HEK293 (cell line): ENCODE results near the gene ASCL2.
A peak's percentile ranks its signal among the peaks of the same experiment; 100 is the strongest.

Experiments used
- CTCF ChIA-PET: fragments of 350-600 bp; formaldehyde crosslinking; extraction: SDS; loops from one replicate; lab custom pipeline; 2021; ENCODE audit warnings: antibody characterized with exemption; lab: Yijun Ruan, JAX
- POLR2A ChIA-PET: fragments of 300-600 bp; formaldehyde crosslinking; extraction: SDS; loops from one replicate; lab custom pipeline; 2020; ENCODE audit warnings: antibody characterized with exemption, inconsistent platforms; lab: Yijun Ruan, JAX
- H3K27ac ChIP-seq: fragments of 200-500 bp; sonication (Bioruptor generic); 2 replicates; pipeline ENCODE4 v1.5.1; 2014; ENCODE audit warnings: low read depth, low read length, control low read depth, inconsistent platforms; ENCODE audit errors: extremely low read depth
- H3K36me3 ChIP-seq, 2 experiments: fragments of 200-500 bp in 1 of 2; sonication (Bioruptor generic) in 1 of 2; 1 replicate in 1 of 2; 2 replicates in 1 of 2; pipeline ENCODE4 v1.5.1; 2014 to 2017; ENCODE audit warnings: inconsistent platforms in 2 of 2, low read length in 2 of 2; ENCODE audit not compliant: control insufficient read depth in 2 of 2, insufficient read depth in 1 of 2
- H3K4me1 ChIP-seq: fragments of 200-500 bp; sonication (Bioruptor generic); 2 replicates; pipeline ENCODE4 v1.5.1; 2014; ENCODE audit warnings: mild to moderate bottlenecking, low read length, inconsistent platforms; ENCODE audit not compliant: control insufficient read depth, insufficient read depth
- H3K4me3 ChIP-seq: 2 replicates; pipeline ENCODE4 v1.5.1; 2011; ENCODE audit warnings: low read depth, mild to moderate bottlenecking, control low read depth, low read length, moderate library complexity
- H3K9me3 ChIP-seq: fragments of 200-500 bp; sonication (Bioruptor generic); 2 replicates; pipeline ENCODE4 v1.5.1; 2014; ENCODE audit warnings: low read depth, low read length, inconsistent platforms; ENCODE audit not compliant: control insufficient read depth, insufficient read depth
- GLIS1 ChIP-seq: fragments of 450-650 bp; formaldehyde crosslinking; IDR thresholded peaks from 2 replicates; pipeline ENCODE4 v1.5.1; 2016; ENCODE audit warnings: missing biosample characterization, missing genetic modification characterization
- IKZF3 ChIP-seq: fragments of 450-650 bp; IDR thresholded peaks from 2 replicates; pipeline ENCODE4 v1.5.0; 2018; ENCODE audit warnings: missing biosample characterization, mild to moderate bottlenecking, missing genetic modification characterization, moderate library complexity
- ZBTB17 ChIP-seq: fragments of 450-650 bp; formaldehyde crosslinking; IDR thresholded peaks from 2 replicates; pipeline ENCODE4 v1.5.1; 2016; ENCODE audit warnings: missing biosample characterization, missing genetic modification characterization
- ZBTB21 ChIP-seq: fragments of 450-650 bp; formaldehyde crosslinking; IDR thresholded peaks from 2 replicates; pipeline ENCODE4 v1.5.1; 2017; ENCODE audit warnings: missing biosample characterization, missing genetic modification characterization
- ZBTB48 ChIP-seq: fragments of 450-650 bp; formaldehyde crosslinking; IDR thresholded peaks from 2 replicates; pipeline ENCODE4 v1.5.1; 2016; ENCODE audit warnings: missing biosample characterization, missing genetic modification characterization
- ZNF174 ChIP-seq: fragments of 450-650 bp; formaldehyde crosslinking; IDR thresholded peaks from 2 replicates; pipeline ENCODE4 v1.5.0; 2017; ENCODE audit warnings: missing biosample characterization, mild to moderate bottlenecking, missing genetic modification characterization
- ZNF202 ChIP-seq: fragments of 450-650 bp; formaldehyde crosslinking; IDR thresholded peaks from 2 replicates; pipeline ENCODE4 v1.5.1; 2016; ENCODE audit warnings: missing biosample characterization, missing genetic modification characterization, borderline replicate concordance
- ZNF274 ChIP-seq, 2 experiments: fragments of 200-500 bp in 1 of 2; fragments of 450-650 bp in 1 of 2; sonication (Bioruptor generic) in 1 of 2; formaldehyde crosslinking in 1 of 2; IDR thresholded peaks; 2 replicates each; pipeline versions ENCODE4 v1.5.1 to v1.6.1; 2014 to 2016; ENCODE audit warnings: borderline replicate concordance in 1 of 2, inconsistent platforms in 1 of 2, low read length in 1 of 2, missing biosample characterization in 1 of 2, missing genetic modification characterization in 1 of 2
- ZNF350 ChIP-seq: fragments of 450-650 bp; formaldehyde crosslinking; IDR thresholded peaks from 2 replicates; pipeline ENCODE4 v1.5.0; 2017; ENCODE audit warnings: missing biosample characterization, mild to moderate bottlenecking, missing genetic modification characterization
- ZNF426 ChIP-seq: fragments of 450-650 bp; formaldehyde crosslinking; IDR thresholded peaks from 2 replicates; pipeline ENCODE4 v1.5.1; 2017; ENCODE audit warnings: missing biosample characterization, missing genetic modification characterization, mild to moderate bottlenecking, inconsistent platforms, moderate library complexity
- ZNF433 ChIP-seq: fragments of 450-650 bp; formaldehyde crosslinking; IDR thresholded peaks from 2 replicates; pipeline ENCODE4 v1.5.1; 2016; ENCODE audit warnings: missing biosample characterization, missing genetic modification characterization, low read depth
- ZNF521 ChIP-seq: fragments of 450-650 bp; formaldehyde crosslinking; IDR thresholded peaks from 2 replicates; pipeline ENCODE4 v1.5.1; 2017; ENCODE audit warnings: missing biosample characterization, mild to moderate bottlenecking, missing genetic modification characterization
- ZNF785 ChIP-seq: fragments of 450-650 bp; formaldehyde crosslinking; IDR thresholded peaks from 2 replicates; pipeline ENCODE4 v1.5.1; 2016; ENCODE audit warnings: missing biosample characterization, missing genetic modification characterization
- TF ChIP-seq, protein P1 (sequence below): fragments of 450-650 bp; formaldehyde crosslinking; IDR thresholded peaks from 2 replicates; pipeline ENCODE4 v1.5.1; 2017; ENCODE audit warnings: missing biosample characterization, missing genetic modification characterization
- TF ChIP-seq, protein P2 (sequence below): fragments of 450-650 bp; formaldehyde crosslinking; optimal IDR thresholded peaks from 2 replicates; pipeline ENCODE3; 2016; ENCODE audit warnings: missing biosample characterization, mild to moderate bottlenecking, missing genetic modification characterization
- TF ChIP-seq, protein P3 (sequence below): fragments of 450-650 bp; formaldehyde crosslinking; IDR thresholded peaks from 2 replicates; pipeline ENCODE4 v1.5.1; 2016; ENCODE audit warnings: missing biosample characterization, missing genetic modification characterization, borderline replicate concordance
- TF ChIP-seq, protein P4 (sequence below): IDR thresholded peaks from 2 replicates; pipeline ENCODE4 v1.6.1; 2011; ENCODE audit warnings: mild to moderate bottlenecking, low read depth, low read length, borderline replicate concordance

Gene ASCL2

DNA sequence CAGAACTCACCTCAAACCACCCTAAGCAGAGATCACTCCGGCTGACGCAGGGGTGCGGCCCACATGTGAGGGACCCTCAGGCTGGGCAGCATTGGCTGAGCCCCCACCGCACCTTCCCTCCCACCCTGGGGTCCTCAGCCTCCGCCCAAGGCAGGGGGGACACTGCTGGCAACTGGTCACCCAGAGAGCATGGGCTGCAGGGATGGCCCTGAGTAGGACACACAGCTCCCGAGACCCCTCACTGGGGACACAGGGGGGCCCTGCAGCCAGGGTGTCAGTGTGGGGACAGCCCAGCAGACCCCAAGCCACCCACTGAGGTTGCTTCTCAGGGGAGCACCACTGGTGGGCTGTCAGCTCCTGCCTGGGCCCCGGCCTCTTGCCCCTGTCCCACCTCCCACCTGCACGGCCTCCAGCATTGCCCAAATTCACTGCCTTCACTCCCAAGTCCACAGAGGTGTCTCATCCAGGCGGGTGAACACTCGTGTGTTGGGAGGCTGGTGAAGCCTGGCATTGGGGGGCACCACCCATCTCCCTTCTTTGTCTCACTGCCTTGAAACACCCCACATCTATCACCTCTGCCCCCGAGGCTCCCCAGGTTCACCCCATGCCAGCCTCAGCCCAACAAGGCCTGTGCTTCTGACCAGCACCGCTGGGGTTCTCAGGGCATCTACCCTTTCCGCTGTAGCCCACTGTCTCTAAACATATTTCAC, 26.7 kb upstream of the ASCL2 start:
- TF ChIP-seq ZNF350 (tag by site-specific recombination) (no peak), GLIS1 (tag by site-specific recombination) (peak; percentile 27; the same call in 1 of the 2 replicates)
- ChIA-PET POLR2A (no interaction called here), CTCF (interaction anchor here (0.7 to 3.2 kb wide), 5 partner anchors 97 to 169 kb away, joined by 3 to 19 read pairs (median 5); no protein-coding TSS in a partner anchor)
- Histone ChIP-seq H3K9me3 (no peaks in the 10 kb centered on the region), H3K36me3 (no peaks in the 10 kb centered on the region), H3K4me3 (no peak overlapping the region), H3K27ac (no peak overlapping the region), H3K4me1 (no peaks in the 10 kb centered on the region)

DNA sequence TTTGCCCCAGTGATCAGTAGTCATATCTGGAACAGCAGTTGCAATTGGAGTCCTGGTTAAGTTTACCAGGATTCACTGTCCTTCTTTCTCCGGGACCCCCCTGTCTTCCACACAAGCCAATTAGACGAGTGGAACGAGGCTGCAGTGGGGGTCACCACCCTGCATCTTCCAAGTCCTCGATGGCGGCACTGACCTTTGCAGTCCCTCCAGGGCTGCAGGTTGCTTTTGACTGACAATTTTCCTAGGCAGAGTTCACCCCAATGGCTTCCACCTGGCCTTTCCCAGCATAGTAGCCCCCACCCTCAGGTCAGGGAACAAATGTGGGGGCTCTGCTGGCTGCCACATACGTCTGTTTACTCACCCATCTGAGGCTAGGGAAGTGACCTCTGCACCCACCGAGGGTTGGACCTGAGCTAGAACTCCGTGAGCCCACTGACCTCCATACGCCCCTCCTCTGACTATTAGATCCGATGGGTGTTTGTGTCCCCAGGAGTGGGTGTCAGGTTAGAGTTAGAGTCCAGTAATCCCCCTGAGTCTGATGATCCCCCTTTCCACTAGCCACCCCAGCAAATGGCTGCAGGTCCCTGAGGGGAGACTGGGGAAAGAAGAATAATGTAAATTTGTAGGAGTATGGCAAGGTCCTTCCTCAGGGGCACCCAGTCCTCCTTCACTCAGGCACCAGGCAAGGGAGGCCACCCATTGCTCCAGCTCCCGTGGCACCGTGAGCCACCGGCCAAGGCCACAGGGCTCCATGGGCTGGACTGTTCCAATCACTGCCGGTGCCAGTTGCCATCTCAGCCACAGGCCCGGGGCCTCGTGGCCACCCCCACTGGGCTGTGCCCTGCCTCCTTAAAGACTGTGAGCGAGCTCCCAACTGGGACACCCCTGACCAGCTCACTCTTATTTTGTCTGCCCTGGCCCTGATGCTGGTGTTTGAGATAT, 25.9 kb upstream of the ASCL2 start:
- H3K9me3 ChIP-seq = no peaks in the 10 kb centered on the region
- no peaks in the 10 kb centered on the region for H3K4me1 ChIP-seq
- ChIA-PET POLR2A (no interaction called here), CTCF (interaction anchor here (1.5 to 3.2 kb wide), 3 partner anchors 9 to 124 kb away, joined by 4 to 19 read pairs (median 9); no protein-coding TSS in a partner anchor)
- H3K36me3 ChIP-seq = no peaks in the 10 kb centered on the region
- no peak overlapping the region for H3K4me3 ChIP-seq
- TF ChIP-seq, protein P1, sequence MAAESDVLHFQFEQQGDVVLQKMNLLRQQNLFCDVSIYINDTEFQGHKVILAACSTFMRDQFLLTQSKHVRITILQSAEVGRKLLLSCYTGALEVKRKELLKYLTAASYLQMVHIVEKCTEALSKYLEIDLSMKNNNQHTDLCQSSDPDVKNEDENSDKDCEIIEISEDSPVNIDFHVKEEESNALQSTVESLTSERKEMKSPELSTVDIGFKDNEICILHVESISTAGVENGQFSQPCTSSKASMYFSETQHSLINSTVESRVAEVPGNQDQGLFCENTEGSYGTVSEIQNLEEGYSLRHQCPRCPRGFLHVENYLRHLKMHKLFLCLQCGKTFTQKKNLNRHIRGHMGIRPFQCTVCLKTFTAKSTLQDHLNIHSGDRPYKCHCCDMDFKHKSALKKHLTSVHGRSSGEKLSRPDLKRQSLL (tag by site-specific recombination) = no peak
- no peak for TF ChIP-seq ZNF521 (tag by site-specific recombination)
- TF ChIP-seq, protein P2, sequence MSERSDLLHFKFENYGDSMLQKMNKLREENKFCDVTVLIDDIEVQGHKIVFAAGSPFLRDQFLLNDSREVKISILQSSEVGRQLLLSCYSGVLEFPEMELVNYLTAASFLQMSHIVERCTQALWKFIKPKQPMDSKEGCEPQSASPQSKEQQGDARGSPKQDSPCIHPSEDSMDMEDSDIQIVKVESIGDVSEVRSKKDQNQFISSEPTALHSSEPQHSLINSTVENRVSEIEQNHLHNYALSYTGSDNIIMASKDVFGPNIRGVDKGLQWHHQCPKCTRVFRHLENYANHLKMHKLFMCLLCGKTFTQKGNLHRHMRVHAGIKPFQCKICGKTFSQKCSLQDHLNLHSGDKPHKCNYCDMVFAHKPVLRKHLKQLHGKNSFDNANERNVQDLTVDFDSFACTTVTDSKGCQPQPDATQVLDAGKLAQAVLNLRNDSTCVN (tag by site-specific recombination) = no peak
- no peak for TF ChIP-seq ZBTB21
- TF ChIP-seq ZNF785 (tag by site-specific recombination) = no peak
- TF ChIP-seq, protein P3, sequence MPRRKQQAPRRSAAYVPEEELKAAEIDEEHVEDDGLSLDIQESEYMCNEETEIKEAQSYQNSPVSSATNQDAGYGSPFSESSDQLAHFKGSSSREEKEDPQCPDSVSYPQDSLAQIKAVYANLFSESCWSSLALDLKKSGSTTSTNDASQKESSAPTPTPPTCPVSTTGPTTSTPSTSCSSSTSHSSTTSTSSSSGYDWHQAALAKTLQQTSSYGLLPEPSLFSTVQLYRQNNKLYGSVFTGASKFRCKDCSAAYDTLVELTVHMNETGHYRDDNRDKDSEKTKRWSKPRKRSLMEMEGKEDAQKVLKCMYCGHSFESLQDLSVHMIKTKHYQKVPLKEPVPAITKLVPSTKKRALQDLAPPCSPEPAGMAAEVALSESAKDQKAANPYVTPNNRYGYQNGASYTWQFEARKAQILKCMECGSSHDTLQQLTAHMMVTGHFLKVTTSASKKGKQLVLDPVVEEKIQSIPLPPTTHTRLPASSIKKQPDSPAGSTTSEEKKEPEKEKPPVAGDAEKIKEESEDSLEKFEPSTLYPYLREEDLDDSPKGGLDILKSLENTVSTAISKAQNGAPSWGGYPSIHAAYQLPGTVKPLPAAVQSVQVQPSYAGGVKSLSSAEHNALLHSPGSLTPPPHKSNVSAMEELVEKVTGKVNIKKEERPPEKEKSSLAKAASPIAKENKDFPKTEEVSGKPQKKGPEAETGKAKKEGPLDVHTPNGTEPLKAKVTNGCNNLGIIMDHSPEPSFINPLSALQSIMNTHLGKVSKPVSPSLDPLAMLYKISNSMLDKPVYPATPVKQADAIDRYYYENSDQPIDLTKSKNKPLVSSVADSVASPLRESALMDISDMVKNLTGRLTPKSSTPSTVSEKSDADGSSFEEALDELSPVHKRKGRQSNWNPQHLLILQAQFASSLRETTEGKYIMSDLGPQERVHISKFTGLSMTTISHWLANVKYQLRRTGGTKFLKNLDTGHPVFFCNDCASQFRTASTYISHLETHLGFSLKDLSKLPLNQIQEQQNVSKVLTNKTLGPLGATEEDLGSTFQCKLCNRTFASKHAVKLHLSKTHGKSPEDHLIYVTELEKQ (tag by site-specific recombination) = no peak
- no peak for TF ChIP-seq ZNF174 (tag by site-specific recombination)
- TF ChIP-seq IKZF3 (tag by site-specific recombination) = no peak
- H3K27ac ChIP-seq = no peak overlapping the region

DNA sequence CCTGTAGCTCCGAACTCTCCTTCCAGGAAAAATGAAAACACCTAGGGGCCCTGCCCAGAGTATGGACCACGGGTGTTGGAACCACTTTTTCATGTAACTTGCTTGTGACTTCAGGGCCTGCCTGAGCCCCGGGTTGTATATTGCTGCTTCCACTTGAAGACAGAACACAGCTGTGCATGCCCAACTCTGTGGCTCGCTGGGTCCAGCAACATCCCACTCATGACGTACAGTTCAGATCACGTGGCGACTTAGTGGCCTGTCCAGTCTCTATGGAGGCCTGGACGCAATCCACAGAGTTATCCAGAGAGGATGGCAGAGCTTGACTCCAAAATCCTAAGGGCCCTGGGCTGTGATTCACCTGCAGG, 24.5 kb upstream of the ASCL2 start:
- H3K4me1 ChIP-seq = no peaks in the 10 kb centered on the region
- ChIA-PET CTCF (interaction anchor here (1.5 to 3.2 kb wide), 3 partner anchors 10 to 125 kb away, joined by 4 to 19 read pairs (median 9); no protein-coding TSS in a partner anchor), POLR2A (no interaction called here)
- TF ChIP-seq ZNF426 (tag by site-specific recombination) (no peak), ZBTB17 (tag by site-specific recombination) (no peak), ZNF433 (tag by site-specific recombination) (no peak), IKZF3 (tag by site-specific recombination) (no peak), ZNF274 (IDR thresholded peaks at IDR 0.05; ENCODE audit: low read length) (no peak), ZNF274 (tag by site-specific recombination; IDR thresholded peaks at IDR 0.05; ENCODE audit: borderline replicate concordance) (no peak), ZNF202 (tag by site-specific recombination) (no peak), ZBTB48 (no peak)
- TF ChIP-seq, protein P4, sequence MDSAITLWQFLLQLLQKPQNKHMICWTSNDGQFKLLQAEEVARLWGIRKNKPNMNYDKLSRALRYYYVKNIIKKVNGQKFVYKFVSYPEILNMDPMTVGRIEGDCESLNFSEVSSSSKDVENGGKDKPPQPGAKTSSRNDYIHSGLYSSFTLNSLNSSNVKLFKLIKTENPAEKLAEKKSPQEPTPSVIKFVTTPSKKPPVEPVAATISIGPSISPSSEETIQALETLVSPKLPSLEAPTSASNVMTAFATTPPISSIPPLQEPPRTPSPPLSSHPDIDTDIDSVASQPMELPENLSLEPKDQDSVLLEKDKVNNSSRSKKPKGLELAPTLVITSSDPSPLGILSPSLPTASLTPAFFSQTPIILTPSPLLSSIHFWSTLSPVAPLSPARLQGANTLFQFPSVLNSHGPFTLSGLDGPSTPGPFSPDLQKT = no peak

More for the DNA sequence above, 24.5 kb upstream of the ASCL2 start:
- Histone ChIP-seq H3K36me3 (no peaks in the 10 kb centered on the region), H3K9me3 (no peaks in the 10 kb centered on the region), H3K27ac (no peak overlapping the region), H3K4me3 (no peak overlapping the region)
